A673 (cell line): ENCODE results near the gene SAPCD1. TPM values are rescaled to one million over a fixed set of nuclear protein-coding genes. Genes with fewer than 3 reads are reported as not detected.

Experiments used
- BruUV-seq: library from RNA; stranded (reverse); fragments of 400-500 nt; replicated peaks from 2 replicates; lab custom pipeline; 2021; lab: Mats Ljungman, UMichigan
- CTCF ChIA-PET: fragments of 300-600 bp; sonication (Branson Sonifier 250); formaldehyde crosslinking; loops from one replicate; lab custom pipeline; 2022; ENCODE audit warnings: antibody characterized with exemption; lab: Charles Lee
- POLR2A ChIA-PET: fragments of 300-600 bp; sonication (Branson Sonifier 250); formaldehyde crosslinking; loops from one replicate; lab custom pipeline; 2022; ENCODE audit warnings: antibody characterized with exemption; ENCODE audit not compliant: low non-redundant PET; lab: Charles Lee
- DNase-seq: peaks from one replicate; pipeline ENCODE4 v3.0.0-alpha.2; 2015; ENCODE audit warnings: low spot score
- H3K27ac ChIP-seq: fragments of 200-600 bp; sonication (generic); 2 replicates; pipeline ENCODE4 v1.5.1; 2016; ENCODE audit warnings: mixed run types, low read depth, mild to moderate bottlenecking, mixed read lengths, antibody characterized with exemption, low read length; ENCODE audit not compliant: poor library complexity, severe bottlenecking
- H3K27me3 ChIP-seq: fragments of 200-600 bp; sonication (generic); replicated peaks from 2 replicates; pipeline ENCODE4 v1.6.1; 2017; ENCODE audit warnings: mixed run types, low read depth, mild to moderate bottlenecking, mixed read lengths, antibody characterized with exemption, low read length; ENCODE audit not compliant: insufficient read depth, poor library complexity
- H3K36me3 ChIP-seq: fragments of 200-600 bp; sonication (generic); 2 replicates; pipeline ENCODE4 v1.6.1; 2016; ENCODE audit warnings: mixed run types, mild to moderate bottlenecking, mixed read lengths, antibody characterized with exemption, low read length; ENCODE audit not compliant: insufficient read depth, poor library complexity, severe bottlenecking
- H3K4me1 ChIP-seq: fragments of 200-600 bp; sonication (generic); 2 replicates; pipeline ENCODE4 v1.6.1; 2017; ENCODE audit warnings: mixed run types, mild to moderate bottlenecking, mixed read lengths, antibody characterized with exemption, low read length; ENCODE audit not compliant: insufficient read depth, poor library complexity, severe bottlenecking
- H3K4me3 ChIP-seq: fragments of 200-600 bp; sonication (generic); 2 replicates; pipeline ENCODE4 v1.5.1; 2016; ENCODE audit warnings: low read depth, mixed run types, mild to moderate bottlenecking, mixed read lengths, low read length; ENCODE audit not compliant: poor library complexity, severe bottlenecking
- H3K9me3 ChIP-seq: fragments of 200-600 bp; sonication (generic); 2 replicates; pipeline ENCODE4 v1.6.1; 2016; ENCODE audit warnings: mixed run types, low read depth, mild to moderate bottlenecking, mixed read lengths, antibody characterized with exemption, low read length; ENCODE audit not compliant: poor library complexity, severe bottlenecking
- CTCF ChIP-seq: fragments of 300-800, 200-600 bp; sonication (generic); conservative IDR thresholded peaks from 2 replicates; pipeline ENCODE4 v1.5.1; 2017; ENCODE audit warnings: low read depth, mild to moderate bottlenecking, antibody characterized with exemption, low read length, moderate library complexity, mixed read lengths
- EZH2 ChIP-seq: fragments of 200-600 bp; sonication (generic); IDR thresholded peaks from 2 replicates; pipeline ENCODE4 v1.6.1; 2017; ENCODE audit warnings: borderline replicate concordance, low read depth, mild to moderate bottlenecking, mixed read lengths, antibody characterized with exemption, low read length; ENCODE audit not compliant: poor library complexity, severe bottlenecking
- intact Hi-C: fragments of 100-400 bp; cut with micrococcal nuclease; formaldehyde crosslinking; loops from one replicate; pipeline ENCODE4 v1.10.0; 2022; ENCODE audit not compliant: unreplicated experiment
- total RNA-seq: library from RNA; stranded (reverse); gene quantifications from 2 replicates; pipeline ENCODE4 v1.2.3, GENCODE V29; 2021

The SAPCD1 gene
- total RNA-seq, 1 experiment from 2014 or later: 9.9 TPM

GRCh38 chr6:31785475-31785874 is 23.0 kb downstream of the SAPCD1 start:
- no peaks in the 10 kb centered on the region for H3K27me3 ChIP-seq
- H3K27ac ChIP-seq: no peak overlapping the region
- intact Hi-C loops: no loop called here
- peaks cover 68% of the 10 kb centered on the region for H3K36me3 ChIP-seq
- H3K4me1 ChIP-seq: no peaks in the 10 kb centered on the region
- no TSS peak for BruUV-seq
- ChIA-PET CTCF (no interaction called here), POLR2A (no interaction called here)
- no peaks in the 10 kb centered on the region for H3K9me3 ChIP-seq
- DNase-seq: no peak
- no peak overlapping the region for H3K4me3 ChIP-seq
- TF ChIP-seq CTCF: no peak
- no peak for TF ChIP-seq EZH2

GRCh38 chr6:31791324-31792089 is 29.1 kb downstream of the SAPCD1 start:
- H3K27me3 ChIP-seq: no peaks in the 10 kb centered on the region
- ChIA-PET CTCF (interaction anchor here (0.6 to 1.0 kb wide), 5 partner anchors 15 to 56 kb away, joined by 3 to 5 read pairs (median 4); partner anchors contain the start of genes CLIC1, HSPA1B and LSM2), POLR2A (interaction anchor here (1.0 kb wide), 1 partner anchor 24 kb away, joined by 3 read pairs; the partner anchor contains the start of genes HSPA1A and HSPA1L)
- intact Hi-C loops: loop anchor here (5.0 kb wide), 2 partner anchors 41 to 54 kb away; partner anchors contain the start of gene CLIC1
- TF ChIP-seq CTCF (peak; percentile 77), EZH2 (no peak)
- BruUV-seq: no TSS peak
- no peak overlapping the region for H3K4me3 ChIP-seq
- H3K27ac ChIP-seq: no peak overlapping the region
- no peaks in the 10 kb centered on the region for H3K9me3 ChIP-seq
- H3K4me1 ChIP-seq: peaks cover 11% of the 10 kb centered on the region
- peak; percentile 80 for DNase-seq
- H3K36me3 ChIP-seq: peaks cover 50% of the 10 kb centered on the region

DNA sequence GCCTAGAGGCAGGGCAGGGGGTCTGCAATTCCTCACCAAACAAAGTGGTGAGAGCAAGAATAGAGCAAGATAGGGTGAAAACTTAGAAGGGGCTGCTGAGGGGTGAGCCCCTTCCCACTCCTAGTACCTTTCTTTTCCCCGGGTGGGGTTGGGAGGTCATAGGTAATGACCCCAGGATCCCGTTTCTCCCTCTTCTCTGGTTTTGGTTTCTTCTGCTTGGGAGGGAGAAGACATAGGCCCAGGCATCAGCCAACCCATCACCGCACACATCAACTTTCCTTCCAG is 29.6 kb downstream of the SAPCD1 start:
- Histone ChIP-seq H3K27ac (no peak overlapping the region), H3K4me1 (peaks cover 11% of the 10 kb centered on the region), H3K4me3 (no peak overlapping the region), H3K27me3 (no peaks in the 10 kb centered on the region), H3K9me3 (no peaks in the 10 kb centered on the region), H3K36me3 (peaks cover 52% of the 10 kb centered on the region)
- POLR2A ChIA-PET: interaction anchor here (1.0 kb wide), 1 partner anchor 23 kb away, joined by 3 read pairs; the partner anchor contains the start of genes HSPA1A and HSPA1L
- CTCF ChIA-PET: no interaction called here
- TF ChIP-seq EZH2 (no peak), CTCF (no peak)
- BruUV-seq: no TSS peak
- DNase-seq: no peak
- intact Hi-C loops: loop anchor here (5.0 kb wide), 2 partner anchors 40 to 55 kb away; partner anchors contain the start of gene CLIC1
